Adrenal gland (tissue), 12 donors: Measurements from ENCODE around the gene CKAP4. TPM values are rescaled to one million over a fixed set of nuclear protein-coding genes. Genes with fewer than 3 reads are reported as not detected.

Source experiments
- DNase-seq, 7 donors: peaks; one replicate each; pipeline ENCODE4 v3.0.0-alpha.2; 2019 to 2020
- H3K27ac ChIP-seq, 5 donors: fragments of 200-600 bp; sonication (generic) in 4 of 5; 1 replicate in 3 of 5; 2 replicates in 2 of 5; pipeline versions ENCODE4 v1.5.1 to v1.8.0; 2016 to 2020; ENCODE audit warnings: mild to moderate bottlenecking in 1 of 5
- H3K27me3 ChIP-seq: fragments of 200-600 bp; 2 replicates; pipeline ENCODE4 v1.8.0; 2021
- H3K36me3 ChIP-seq, 2 donors: fragments of 200-600 bp; replicated peaks in 1 of 2; 1 replicate in 1 of 2; 2 replicates in 1 of 2; pipeline versions ENCODE4 v1.5.1 to v1.8.0; 2018 to 2022
- H3K4me1 ChIP-seq, 2 donors: fragments of 200-600 bp; replicated peaks in 1 of 2; 1 replicate in 1 of 2; 2 replicates in 1 of 2; pipeline versions ENCODE4 v1.5.1 to v1.8.0; 2018 to 2021
- H3K4me3 ChIP-seq, 4 donors: fragments of 200-600 bp; sonication (generic) in 3 of 4; one replicate each; pipeline ENCODE4 v1.5.1; 2016 to 2018
- H3K9me3 ChIP-seq, 3 donors: fragments of 200-600 bp; sonication (generic) in 1 of 3; replicated peaks in 1 of 3; 1 replicate in 2 of 3; 2 replicates in 1 of 3; pipeline versions ENCODE4 v1.5.1 to v1.8.0; 2016 to 2021
- CTCF ChIP-seq, 6 experiments: fragments of 450-650 bp in 4 of 6; fragments of 200-600 bp in 2 of 6; sonication (generic) in 1 of 6; IDR thresholded peaks; 1 replicate in 5 of 6; 2 replicates in 1 of 6; pipeline versions ENCODE4 v1.5.1 to v1.8.0; 2016 to 2021; ENCODE audit warnings: antibody characterized with exemption in 6 of 6, mild to moderate bottlenecking in 2 of 6, moderate library complexity in 1 of 6
- POLR2A ChIP-seq, 2 donors: fragments of 450-650 bp; IDR thresholded peaks; one replicate each; pipeline ENCODE4 v1.6.1; 2017; ENCODE audit warnings: antibody characterized with exemption in 2 of 2, mild to moderate bottlenecking in 2 of 2, moderate library complexity in 1 of 2
- WGBS, 4 donors: extraction: QIAGEN DNeasy Blood & Tissue Kit in 2 of 4; methylation state at CpG; one replicate each; pipeline versions ENCODE4 v1.1.5 to v1.1.7; 2013 to 2017; 5-methylcytosine and 5-hydroxymethylcytosine counted together
- intact Hi-C, 2 donors: fragments of 100-400 bp; cut with DNase I; formaldehyde crosslinking; loops; one replicate each; pipeline versions ENCODE4 v1.14.1 to v1.15.0; 2022 to 2023
- polyA plus RNA-seq, 3 donors: library from polyadenylated mRNA; stranded (reverse); fragments of 200-250 nt in 2 of 3; fragments of 350-450 nt in 1 of 3; fragmentation: Illumina TruSeq in 1 of 3; extraction: RNeasy Lipid Tissue Mini Kit (QIAGEN cat#74804) in 1 of 3; gene quantifications; one replicate each; pipeline ENCODE4 v1.2.3, GENCODE V29; 2013 to 2014
- total RNA-seq, 9 donors: library from RNA; depleted of rRNA in 4 of 9; stranded (reverse); fragments of >200 nt in 4 of 9; fragments of 120-200 nt in 1 of 9; fragmentation: NEBNext Ultra II Directional in 1 of 9; extraction: Animal tissue kit (Norgen Biotek cat#: 25700) in 1 of 9; gene quantifications; one replicate each; pipeline versions ENCODE4 v1.1.0 to v1.2.4, GENCODE V29; 2013 to 2023
- donor health status: healthy with polysubstance abuse.
- donor health status: Bipolar disorder and iron deficiency.
- donor health status: DM: yes; HTN: yes; CAD: no.
- donor health status: DM: no; HTN: no; CAD: no.
- donor health status: DM: no; HTN: no; CAD: no.
- donor health status: DM: yes; HTN: yes; CAD: no.

The CKAP4 gene
- total and polyA plus RNA-seq, 12 donors = 11.0 to 101 (median 84.7) TPM

- intact Hi-C loops = loop anchor here in 1 of 2 donors (10.0 kb wide), 1 partner anchor 112 kb away; no protein-coding TSS in a partner anchor
- Histone ChIP-seq H3K9me3 (no peaks in the 10 kb centered on the region), H3K4me1 (no peaks in the 10 kb centered on the region), H3K4me3 (no peak overlapping the region), H3K27ac (no peak overlapping the region), H3K36me3 (no peaks in the 10 kb centered on the region), H3K27me3 (no peaks in the 10 kb centered on the region)
- TF ChIP-seq POLR2A (IDR thresholded peaks at IDR 0.05) (no peak), CTCF (IDR thresholded peaks at IDR 0.05) (no peak)
- DNase-seq = peak in 1 of 7 donors; percentile 18
- WGBS, 4 donors = 93 to 97% (median 96%) methylated on average over 7 to 26 of the region's 26 CpGs
Observed at GRCh38 chr12:106233011-106233410, 14.8 kb downstream of the CKAP4 start.

GRCh38 chr12:106229036-106229591, 18.7 kb downstream of the CKAP4 start:
- 82 to 91% (median 89%) methylated on average over 12 of the region's 12 CpGs for WGBS, 4 donors
- intact Hi-C loops = loop anchor here (2.0 to 5.0 kb wide), 3 partner anchors 50 to 123 kb away; no protein-coding TSS in a partner anchor

GRCh38 chr12:106228320-106228710, 19.5 kb downstream of the CKAP4 start:
- WGBS, 4 donors = 78 to 90% (median 81%) methylated on average over 7 of the region's 7 CpGs
- DNase-seq = peak in 1 of 7 donors; percentile 44

More at GRCh38 chr12:106229036-106229591, 18.7 kb downstream of the CKAP4 start:
- no peak for TF ChIP-seq CTCF (IDR thresholded peaks at IDR 0.05)
- no peak for TF ChIP-seq POLR2A (IDR thresholded peaks at IDR 0.05)
- Histone ChIP-seq H3K36me3 (no peaks in the 10 kb centered on the region), H3K9me3 (no peaks in the 10 kb centered on the region), H3K4me1 (no peaks in the 10 kb centered on the region), H3K4me3 (no peak overlapping the region), H3K27me3 (no peaks in the 10 kb centered on the region), H3K27ac (no peak overlapping the region)
- DNase-seq = no peak

More at GRCh38 chr12:106228320-106228710, 19.5 kb downstream of the CKAP4 start:
- Histone ChIP-seq H3K27ac (no peak overlapping the region), H3K27me3 (no peaks in the 10 kb centered on the region), H3K4me3 (no peak overlapping the region), H3K9me3 (no peaks in the 10 kb centered on the region), H3K4me1 (peaks cover 0 to 8% of the 10 kb centered on the region in 2 donors), H3K36me3 (no peaks in the 10 kb centered on the region)
- intact Hi-C loops = loop anchor here (2.0 to 5.0 kb wide), 3 partner anchors 50 to 124 kb away; no protein-coding TSS in a partner anchor
- TF ChIP-seq CTCF (IDR thresholded peaks at IDR 0.05) (no peak), POLR2A (IDR thresholded peaks at IDR 0.05) (no peak)
